Endothelial cell of umbilical vein (primary cell): Measurements from ENCODE around the gene LGR4. TPM values are rescaled to one million over a fixed set of nuclear protein-coding genes. Genes with fewer than 3 reads are reported as not detected.

ENCODE experiments used
- BruUV-seq: library from RNA; stranded (reverse); fragments of 400-500 nt; replicated peaks from 2 replicates; lab custom pipeline; 2021; lab: Mats Ljungman, UMichigan
- CTCF ChIA-PET: fragments of 300-600, 350-600 bp; sonication (Branson Sonifier 250); formaldehyde crosslinking; loops from one replicate; lab custom pipeline; 2021; ENCODE audit warnings: antibody characterized with exemption, inconsistent platforms; lab: Charles Lee
- POLR2A ChIA-PET: fragments of 300-600, 350-600 bp; sonication (Branson Sonifier 250); formaldehyde crosslinking; loops from one replicate; lab custom pipeline; 2021; ENCODE audit warnings: antibody characterized with exemption, inconsistent platforms; lab: Charles Lee
- DNase-seq: peaks from one replicate; pipeline ENCODE4 v3.0.0-alpha.2; 2011; ENCODE audit warnings: low read depth, low spot score
- FAIRE-seq: peaks from 2 replicates; lab custom pipeline; 2011; peaks lifted over from hg19 to GRCh38; lab: Jason Lieb, UNC
- H2AFZ ChIP-seq: 2 replicates; pipeline ENCODE4 v1.6.0; 2012; ENCODE audit warnings: low read depth, low read length, control low read depth, inconsistent platforms
- H3K27ac ChIP-seq: 2 replicates; pipeline ENCODE4 v1.5.1; 2011; ENCODE audit warnings: low read depth, mild to moderate bottlenecking, control low read depth, low read length, moderate library complexity; ENCODE audit not compliant: insufficient read depth
- H3K27me3 ChIP-seq, 2 experiments: 2 replicates each; pipeline versions ENCODE4 v1.6.0 to v1.6.1; 2011; ENCODE audit warnings: low read length in 2 of 2, mixed read lengths in 1 of 2; ENCODE audit not compliant: control insufficient read depth in 2 of 2, insufficient read depth in 2 of 2
- H3K36me3 ChIP-seq, 2 experiments: 2 replicates in 1 of 2; 3 replicates in 1 of 2; pipeline ENCODE4 v1.5.1; 2011; ENCODE audit warnings: low read length in 2 of 2, mild to moderate bottlenecking in 1 of 2, moderate library complexity in 1 of 2; ENCODE audit not compliant: control insufficient read depth in 2 of 2, insufficient read depth in 2 of 2; ENCODE audit errors: extremely low read depth in 1 of 2
- H3K4me1 ChIP-seq: 3 replicates; pipeline ENCODE4 v1.5.1; 2011; ENCODE audit warnings: mild to moderate bottlenecking, low read length; ENCODE audit not compliant: control insufficient read depth, insufficient read depth; ENCODE audit errors: extremely low read depth
- H3K4me2 ChIP-seq: 2 replicates; pipeline ENCODE4 v1.6.1; 2011; ENCODE audit warnings: low read length, control low read depth, mixed read lengths; ENCODE audit not compliant: insufficient read depth
- H3K4me3 ChIP-seq, 3 experiments: fragments of 200-600 bp in 1 of 3; sonication (generic), shearing (Covaris generic) in 1 of 3; replicated peaks in 1 of 3; 2 replicates each; pipeline ENCODE4 v1.5.1; 2011 to 2016; ENCODE audit warnings: control low read depth in 3 of 3, low read length in 3 of 3, mild to moderate bottlenecking in 2 of 3, inconsistent platforms in 1 of 3, low read depth in 1 of 3, moderate library complexity in 1 of 3; ENCODE audit not compliant: insufficient read depth in 1 of 3
- H3K79me2 ChIP-seq: 2 replicates; pipeline ENCODE4 v1.6.0; 2012; ENCODE audit warnings: low read length, inconsistent platforms; ENCODE audit not compliant: control insufficient read depth, insufficient read depth
- H3K9ac ChIP-seq: replicated peaks from 2 replicates; pipeline ENCODE3; 2011; ENCODE audit warnings: low read length, control low read depth; ENCODE audit not compliant: insufficient read depth; ENCODE audit errors: extremely low read depth
- H3K9me1 ChIP-seq: replicated peaks from 3 replicates; pipeline ENCODE4 v1.6.0; 2011; ENCODE audit warnings: mild to moderate bottlenecking, low read length; ENCODE audit not compliant: control insufficient read depth, insufficient read depth; ENCODE audit errors: extremely low read depth
- H3K9me3 ChIP-seq: replicated peaks from 2 replicates; pipeline ENCODE4 v1.5.1; 2012; ENCODE audit warnings: low read length, inconsistent platforms; ENCODE audit not compliant: control insufficient read depth, insufficient read depth
- H4K20me1 ChIP-seq: replicated peaks from 2 replicates; pipeline ENCODE3; 2011; ENCODE audit warnings: mild to moderate bottlenecking, low read length; ENCODE audit not compliant: control insufficient read depth, insufficient read depth; ENCODE audit errors: extremely low read depth
- CTCF ChIP-seq, 2 donors: IDR thresholded peaks; 1 replicate in 1 of 2; 2 replicates in 1 of 2; pipeline ENCODE4 v1.5.1; 2011; ENCODE audit warnings: low read length in 2 of 2, mild to moderate bottlenecking in 2 of 2, moderate library complexity in 2 of 2, control low read depth in 1 of 2, inconsistent platforms in 1 of 2, low read depth in 1 of 2; ENCODE audit not compliant: insufficient read depth in 1 of 2; ENCODE audit errors: extremely low read depth in 1 of 2
- EZH2 ChIP-seq: IDR thresholded peaks from 2 replicates; pipeline ENCODE4 v1.6.1; 2012; ENCODE audit warnings: borderline replicate concordance, low read depth, mild to moderate bottlenecking, moderate library complexity, low read length, inconsistent platforms; ENCODE audit not compliant: severe bottlenecking
- FOS ChIP-seq: IDR thresholded peaks from 2 replicates; pipeline ENCODE4 v1.6.1; 2011; ENCODE audit warnings: mild to moderate bottlenecking, low read length, moderate library complexity, borderline replicate concordance; ENCODE audit not compliant: insufficient read depth
- GATA2 ChIP-seq: IDR thresholded peaks from 2 replicates; pipeline ENCODE4 v1.7.0; 2011; ENCODE audit warnings: low read depth, mild to moderate bottlenecking, moderate library complexity, mixed read lengths, low read length; ENCODE audit not compliant: insufficient read length, insufficient read depth
- JUN ChIP-seq: IDR thresholded peaks from 2 replicates; pipeline ENCODE4 v1.6.1; 2011; ENCODE audit warnings: borderline replicate concordance, low read depth; ENCODE audit not compliant: insufficient read length, insufficient read depth
- MYC ChIP-seq: IDR thresholded peaks from one replicate; pipeline ENCODE4 v1.6.1; 2011; ENCODE audit warnings: mild to moderate bottlenecking, low read depth, low read length
- POLR2A ChIP-seq: IDR thresholded peaks from 2 replicates; pipeline ENCODE4 v1.6.1; 2012; ENCODE audit warnings: low read depth, mild to moderate bottlenecking, control low read depth, low read length
- POLR2AphosphoS5 ChIP-seq: IDR thresholded peaks from 2 replicates; pipeline ENCODE4 v1.6.1; 2012; ENCODE audit warnings: low read depth, mild to moderate bottlenecking, control low read depth, low read length, moderate library complexity; ENCODE audit not compliant: insufficient read depth
- dilution Hi-C: fragments of 300-500 bp; cut with MboI; formaldehyde crosslinking; loops from one replicate; pipeline ENCODE4 v1.15.0; 2019; ENCODE audit warnings: low sequenced_read_pairs; ENCODE audit not compliant: extremely low pct_ligation_motif_present
- intact Hi-C: fragments of 100-400 bp; cut with micrococcal nuclease; formaldehyde crosslinking; loops from one replicate; pipeline ENCODE4 v1.10.0; 2022
- polyA plus RNA-seq, 4 experiments: library from polyadenylated mRNA; depleted of rRNA in 3 of 4; stranded (reverse) in 3 of 4; unstranded in 1 of 4; fragments of >200 nt; gene quantifications; 2 replicates each; pipeline versions ENCODE4 v1.2.1 to v1.2.3, GENCODE V29; 2011 to 2012; ENCODE audit warnings: missing spikeins in 1 of 4
- total RNA-seq: library from RNA; stranded (reverse); gene quantifications from 2 replicates; pipeline ENCODE4 v1.2.3, GENCODE V29; 2021
- TF ChIP-seq, protein P1 (sequence below): IDR thresholded peaks from 2 replicates; pipeline ENCODE4 v1.6.1; 2011; ENCODE audit not compliant: insufficient read depth, insufficient read length

LGR4 gene
- total and polyA plus RNA-seq, 2 donors (not counting 3 experiments of a cell fraction or from before 2014, with no cell fraction given): 1.3 to 3.1 TPM

- POLR2A ChIA-PET: no interaction called here
- Histone ChIP-seq H3K79me2 (no peaks in the 10 kb centered on the region), H4K20me1 (no peaks in the 10 kb centered on the region), H3K9ac (no peak overlapping the region), H2AFZ (no peak overlapping the region), H3K36me3 (no peaks in the 10 kb centered on the region), H3K9me3 (no peaks in the 10 kb centered on the region), H3K27ac (no peak overlapping the region), H3K9me1 (no peaks in the 10 kb centered on the region), H3K27me3 (peaks cover 0 to 2% of the 10 kb centered on the region in 2 experiments), H3K4me1 (peaks cover 18% of the 10 kb centered on the region), H3K4me3 (no peak overlapping the region), H3K4me2 (no peak overlapping the region)
- FAIRE-seq (no peak), DNase-seq (no peak)
- TF ChIP-seq GATA2 (no peak), POLR2AphosphoS5 (no peak), CTCF (IDR thresholded peaks at IDR 0.05; ENCODE audit: extremely low read depth in 1 of 2, insufficient read depth in 1 of 2, low read depth in 1 of 2, low read length in 2 of 2) (no peak), FOS (no peak), POLR2A (no peak), JUN (no peak), EZH2 (no peak), MYC (no peak)
- TF ChIP-seq, protein P1, sequence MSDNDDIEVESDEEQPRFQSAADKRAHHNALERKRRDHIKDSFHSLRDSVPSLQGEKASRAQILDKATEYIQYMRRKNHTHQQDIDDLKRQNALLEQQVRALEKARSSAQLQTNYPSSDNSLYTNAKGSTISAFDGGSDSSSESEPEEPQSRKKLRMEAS: no peak
- dilution Hi-C loops: no loop called here
- CTCF ChIA-PET: interaction anchor here (2.5 kb wide), 1 partner anchor 19 kb away, joined by 10 read pairs; no protein-coding TSS in a partner anchor
- intact Hi-C loops: no loop called here
- BruUV-seq: no TSS peak
Measured at GRCh38 chr11:27466363-27466762, 6.2 kb downstream of the LGR4 start.
